T-helper 17 cell (primary cell): Measurements from ENCODE around the gene PRR33. TPM values are rescaled to one million over a fixed set of nuclear protein-coding genes. Genes with fewer than 3 reads are reported as not detected.
A peak's percentile ranks its signal among the peaks of the same experiment; 100 is the strongest.

Experiments used
- ATAC-seq: fragments of 150-1000 bp; cut with Tn5 transposase; 2 replicates; pipeline ENCODE4 v1.10.0; 2021; ENCODE audit warnings: mild to moderate bottlenecking, moderate library complexity
- DNase-seq, 3 donors: peaks; one replicate each; pipeline versions ENCODE4 v3.0.0 to v3.0.0-alpha.2; 2020 to 2021
- H3K9me3 ChIP-seq: one replicate; pipeline ENCODE4 v1.7.0; 2013; ENCODE audit warnings: low read length, mild to moderate bottlenecking; ENCODE audit not compliant: control insufficient read depth, poor library complexity, severe bottlenecking
- H3K27ac Mint-ChIP-seq: one replicate; pipeline ENCODE4 v1.8.0; 2022; ENCODE audit warnings: mild to moderate bottlenecking, moderate library complexity, mixed read lengths
- H3K27me3 Mint-ChIP-seq: one replicate; pipeline ENCODE4 v1.8.0; 2022; ENCODE audit warnings: mixed read lengths
- H3K36me3 Mint-ChIP-seq: one replicate; pipeline ENCODE4 v1.8.0; 2022; ENCODE audit warnings: low read depth, mixed read lengths
- H3K4me1 Mint-ChIP-seq: one replicate; pipeline ENCODE4 v1.8.0; 2022; ENCODE audit warnings: mild to moderate bottlenecking, mixed read lengths
- H3K4me3 Mint-ChIP-seq: one replicate; pipeline ENCODE4 v1.8.0; 2022; ENCODE audit warnings: mild to moderate bottlenecking, moderate library complexity, mixed read lengths
- total RNA-seq, 4 donors: library from RNA in 2 of 4; stranded (reverse) in 2 of 4; gene quantifications; one replicate each; pipeline ENCODE4 v1.2.3 and lab custom pipeline; 2022 to 2026

Gene PRR33
- total RNA-seq, 2 donors from 2014 or later = not detected

- no peak overlapping the region for H3K4me3 Mint-ChIP-seq
- H3K9me3 ChIP-seq = no peaks in the 10 kb centered on the region
- no peak for ATAC-seq
- peaks cover 6% of the 10 kb centered on the region for H3K27me3 Mint-ChIP-seq
- no peak for DNase-seq
- peaks cover 5% of the 10 kb centered on the region for H3K4me1 Mint-ChIP-seq
- H3K27ac Mint-ChIP-seq = no peak overlapping the region
- H3K36me3 Mint-ChIP-seq = no peaks in the 10 kb centered on the region
These were observed 41.0 kb upstream of the PRR33 start for GRCh38 chr11:1932681-1933080.

GRCh38 chr11:1932105-1932480 lies 40.4 kb upstream of the PRR33 start:
- peaks cover 6% of the 10 kb centered on the region for H3K27me3 Mint-ChIP-seq
- peak in 2 of 3 donors; percentile 1 to 7 for DNase-seq
- H3K36me3 Mint-ChIP-seq = no peaks in the 10 kb centered on the region
- H3K4me1 Mint-ChIP-seq = peaks cover 5% of the 10 kb centered on the region
- no peak for ATAC-seq
- H3K4me3 Mint-ChIP-seq = no peak overlapping the region
- peak overlapping the region; percentile 47 for H3K27ac Mint-ChIP-seq
- no peaks in the 10 kb centered on the region for H3K9me3 ChIP-seq

GRCh38 chr11:1931341-1932104 lies 39.8 kb upstream of the PRR33 start:
- no peak for ATAC-seq
- no peak overlapping the region for H3K4me3 Mint-ChIP-seq
- DNase-seq = peak in 1 of 3 donors; percentile 1
- H3K36me3 Mint-ChIP-seq = peaks cover 2% of the 10 kb centered on the region
- H3K4me1 Mint-ChIP-seq = peaks cover 7% of the 10 kb centered on the region
- no peaks in the 10 kb centered on the region for H3K9me3 ChIP-seq
- H3K27me3 Mint-ChIP-seq = peaks cover 6% of the 10 kb centered on the region
- peak overlapping the region; percentile 47 for H3K27ac Mint-ChIP-seq

- DNase-seq (no peak), ATAC-seq (no peak)
- no peak overlapping the region for H3K27ac Mint-ChIP-seq
- peaks cover 8% of the 10 kb centered on the region for H3K4me1 Mint-ChIP-seq
- H3K4me3 Mint-ChIP-seq = no peak overlapping the region
- no peaks in the 10 kb centered on the region for H3K9me3 ChIP-seq
- peaks cover 6% of the 10 kb centered on the region for H3K27me3 Mint-ChIP-seq
- H3K36me3 Mint-ChIP-seq = peaks cover 2% of the 10 kb centered on the region
These were observed 38.8 kb upstream of the PRR33 start for GRCh38 chr11:1930462-1930830.

GRCh38 chr11:1929621-1930461 lies 38.1 kb upstream of the PRR33 start:
- ATAC-seq (no peak), DNase-seq (no peak)
- Mint-ChIP-seq H3K4me3 (no peak overlapping the region), H3K27me3 (peaks cover 6% of the 10 kb centered on the region), H3K36me3 (peaks cover 2% of the 10 kb centered on the region), H3K27ac (no peak overlapping the region), H3K4me1 (peaks cover 8% of the 10 kb centered on the region)
- no peaks in the 10 kb centered on the region for H3K9me3 ChIP-seq

- no peak overlapping the region for H3K27ac Mint-ChIP-seq
- H3K4me3 Mint-ChIP-seq = no peak overlapping the region
- H3K4me1 Mint-ChIP-seq = peaks cover 8% of the 10 kb centered on the region
- H3K36me3 Mint-ChIP-seq = peaks cover 3% of the 10 kb centered on the region
- ATAC-seq (no peak), DNase-seq (no peak)
- peaks cover 7% of the 10 kb centered on the region for H3K27me3 Mint-ChIP-seq
- no peaks in the 10 kb centered on the region for H3K9me3 ChIP-seq
These were observed 37.3 kb upstream of the PRR33 start for GRCh38 chr11:1928891-1929541.

GRCh38 chr11:1928470-1928890 lies 36.8 kb upstream of the PRR33 start:
- no peaks in the 10 kb centered on the region for H3K9me3 ChIP-seq
- Mint-ChIP-seq H3K36me3 (peaks cover 7% of the 10 kb centered on the region), H3K27me3 (peaks cover 13% of the 10 kb centered on the region), H3K27ac (no peak overlapping the region), H3K4me1 (peaks cover 11% of the 10 kb centered on the region), H3K4me3 (no peak overlapping the region)
- peak in 1 of 3 donors; percentile 3 for DNase-seq
- no peak for ATAC-seq

- Mint-ChIP-seq H3K4me3 (no peak overlapping the region), H3K27me3 (peaks cover 18% of the 10 kb centered on the region), H3K36me3 (peaks cover 8% of the 10 kb centered on the region), H3K4me1 (peaks cover 11% of the 10 kb centered on the region), H3K27ac (no peak overlapping the region)
- no peaks in the 10 kb centered on the region for H3K9me3 ChIP-seq
- DNase-seq (peak in 1 of 3 donors; percentile 3), ATAC-seq (no peak)
These were observed 36.3 kb upstream of the PRR33 start for GRCh38 chr11:1927848-1928469.

GRCh38 chr11:1927026-1927847 lies 35.5 kb upstream of the PRR33 start:
- DNase-seq (peak in 1 of 3 donors; percentile 1), ATAC-seq (no peak)
- H3K27me3 Mint-ChIP-seq = peaks cover 21% of the 10 kb centered on the region
- H3K36me3 Mint-ChIP-seq = peaks cover 8% of the 10 kb centered on the region
- H3K4me3 Mint-ChIP-seq = no peak overlapping the region
- H3K9me3 ChIP-seq = no peaks in the 10 kb centered on the region
- no peak overlapping the region for H3K27ac Mint-ChIP-seq
- H3K4me1 Mint-ChIP-seq = peaks cover 14% of the 10 kb centered on the region

GRCh38 chr11:1926156-1927025 lies 34.7 kb upstream of the PRR33 start:
- H3K9me3 ChIP-seq = no peaks in the 10 kb centered on the region
- no peak overlapping the region for H3K4me3 Mint-ChIP-seq
- peaks cover 8% of the 10 kb centered on the region for H3K36me3 Mint-ChIP-seq
- peaks cover 15% of the 10 kb centered on the region for H3K27me3 Mint-ChIP-seq
- peaks cover 11% of the 10 kb centered on the region for H3K4me1 Mint-ChIP-seq
- ATAC-seq = no peak
- DNase-seq = peak in 1 of 3 donors; percentile 1
- no peak overlapping the region for H3K27ac Mint-ChIP-seq

- Mint-ChIP-seq H3K27me3 (peaks cover 15% of the 10 kb centered on the region), H3K27ac (no peak overlapping the region), H3K36me3 (peaks cover 8% of the 10 kb centered on the region), H3K4me1 (peaks cover 11% of the 10 kb centered on the region), H3K4me3 (no peak overlapping the region)
- no peak for DNase-seq
- no peak for ATAC-seq
- no peaks in the 10 kb centered on the region for H3K9me3 ChIP-seq
These were observed 33.9 kb upstream of the PRR33 start for GRCh38 chr11:1925373-1926155.
